ENCODE measurements around the gene CCDC80. TPM values are rescaled to one million over a fixed set of nuclear protein-coding genes. Genes with fewer than 3 reads are reported as not detected.

CCDC80 gene
- total RNA-seq, 1 experiment from 2014 or later = 1.1 TPM

- H3K9me3 Mint-ChIP-seq (ENCODE audit: low read depth, unreplicated experiment) = no peaks in the 10 kb centered on the region
- peaks cover 10% of the 10 kb centered on the region for H3K4me1 Mint-ChIP-seq (ENCODE audit: low read depth, unreplicated experiment)
- intact Hi-C loops (cut with micrococcal nuclease; ENCODE audit: unreplicated experiment) = no loop called here
- CTCF ChIA-PET = interaction anchor here (0.5 kb wide), 1 partner anchor 38 kb away, joined by 3 read pairs; no protein-coding TSS in a partner anchor
- no TSS peak for BruUV-seq (replicated peaks)
- DNase-seq = no peak
- no peak overlapping the region for H3K27ac Mint-ChIP-seq (ENCODE audit: unreplicated experiment)
- TF ChIP-seq, protein P1, sequence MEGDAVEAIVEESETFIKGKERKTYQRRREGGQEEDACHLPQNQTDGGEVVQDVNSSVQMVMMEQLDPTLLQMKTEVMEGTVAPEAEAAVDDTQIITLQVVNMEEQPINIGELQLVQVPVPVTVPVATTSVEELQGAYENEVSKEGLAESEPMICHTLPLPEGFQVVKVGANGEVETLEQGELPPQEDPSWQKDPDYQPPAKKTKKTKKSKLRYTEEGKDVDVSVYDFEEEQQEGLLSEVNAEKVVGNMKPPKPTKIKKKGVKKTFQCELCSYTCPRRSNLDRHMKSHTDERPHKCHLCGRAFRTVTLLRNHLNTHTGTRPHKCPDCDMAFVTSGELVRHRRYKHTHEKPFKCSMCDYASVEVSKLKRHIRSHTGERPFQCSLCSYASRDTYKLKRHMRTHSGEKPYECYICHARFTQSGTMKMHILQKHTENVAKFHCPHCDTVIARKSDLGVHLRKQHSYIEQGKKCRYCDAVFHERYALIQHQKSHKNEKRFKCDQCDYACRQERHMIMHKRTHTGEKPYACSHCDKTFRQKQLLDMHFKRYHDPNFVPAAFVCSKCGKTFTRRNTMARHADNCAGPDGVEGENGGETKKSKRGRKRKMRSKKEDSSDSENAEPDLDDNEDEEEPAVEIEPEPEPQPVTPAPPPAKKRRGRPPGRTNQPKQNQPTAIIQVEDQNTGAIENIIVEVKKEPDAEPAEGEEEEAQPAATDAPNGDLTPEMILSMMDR (IDR thresholded peaks at IDR 0.05; ENCODE audit: unreplicated experiment) = no peak
- no peaks in the 10 kb centered on the region for H3K36me3 Mint-ChIP-seq (ENCODE audit: insufficient read depth, unreplicated experiment)
- H3K27me3 Mint-ChIP-seq (ENCODE audit: unreplicated experiment) = no peaks in the 10 kb centered on the region
- no peak overlapping the region for H3K4me3 Mint-ChIP-seq (ENCODE audit: low read depth, unreplicated experiment)
Observed at GRCh38 chr3:112685420-112685819, 44.5 kb upstream of the CCDC80 start.

DNA sequence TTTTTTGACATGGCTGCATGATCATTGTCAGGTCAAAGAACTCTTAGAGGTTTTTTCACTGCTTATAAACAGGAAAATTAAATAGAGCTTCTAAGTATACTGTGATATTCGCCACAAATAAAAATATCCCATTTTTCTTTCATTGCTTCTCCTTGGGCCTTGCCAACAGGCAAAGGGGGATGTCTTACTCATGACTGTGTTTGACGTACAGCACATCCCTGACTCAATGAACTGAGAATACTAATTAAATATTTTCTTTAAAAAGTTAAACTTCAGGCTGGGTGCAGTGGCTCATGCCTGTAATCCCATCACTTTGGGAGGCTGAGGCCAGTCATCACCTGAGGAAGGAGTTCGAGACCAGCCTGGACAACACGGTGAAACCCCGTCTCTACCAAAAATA is 41.4 kb upstream of the CCDC80 start:
- TF ChIP-seq, protein P1 (IDR thresholded peaks at IDR 0.05; ENCODE audit: unreplicated experiment) = no peak
- intact Hi-C loops (cut with micrococcal nuclease; ENCODE audit: unreplicated experiment) = no loop called here
- no peak overlapping the region for H3K4me3 Mint-ChIP-seq (ENCODE audit: low read depth, unreplicated experiment)
- peaks cover 4% of the 10 kb centered on the region for H3K36me3 Mint-ChIP-seq (ENCODE audit: insufficient read depth, unreplicated experiment)
- CTCF ChIA-PET = interaction anchor here (0.6 to 1.0 kb wide), 3 partner anchors 92 to 365 kb away, joined by 3 to 4 read pairs (median 3); no protein-coding TSS in a partner anchor
- peaks cover under 1% of the 10 kb centered on the region for H3K4me1 Mint-ChIP-seq (ENCODE audit: low read depth, unreplicated experiment)
- H3K9me3 Mint-ChIP-seq (ENCODE audit: low read depth, unreplicated experiment) = no peaks in the 10 kb centered on the region
- H3K27ac Mint-ChIP-seq (ENCODE audit: unreplicated experiment) = no peak overlapping the region
- BruUV-seq (replicated peaks) = no TSS peak
- DNase-seq = no peak
- H3K27me3 Mint-ChIP-seq (ENCODE audit: unreplicated experiment) = no peaks in the 10 kb centered on the region

DNA sequence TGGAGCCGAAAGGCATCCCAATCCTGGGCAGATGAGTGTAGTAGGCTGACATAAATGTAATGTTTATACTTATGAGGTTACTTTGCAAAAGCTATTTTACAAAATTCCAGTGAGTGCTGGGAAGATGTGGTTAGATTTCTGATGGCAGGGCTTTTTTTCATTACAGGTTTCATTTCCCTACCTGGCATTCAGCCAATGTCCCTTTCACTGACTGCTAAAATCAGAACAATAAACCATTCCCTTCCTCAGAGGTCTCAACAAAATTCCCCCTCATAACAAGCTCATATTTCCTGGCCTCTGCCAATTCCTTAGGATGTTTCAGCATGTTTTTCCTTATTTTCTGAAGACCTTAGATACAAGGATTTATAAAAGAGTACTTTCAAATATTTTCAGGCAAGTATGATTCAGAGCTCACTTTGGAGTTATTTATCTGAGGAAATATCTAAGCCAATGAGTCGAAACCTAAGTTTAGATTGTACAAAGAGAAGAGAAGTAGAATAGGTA is 40.9 kb upstream of the CCDC80 start:
- Mint-ChIP-seq H3K4me1 (ENCODE audit: low read depth, unreplicated experiment) (peaks cover 5% of the 10 kb centered on the region), H3K36me3 (ENCODE audit: insufficient read depth, unreplicated experiment) (peaks cover 4% of the 10 kb centered on the region), H3K4me3 (ENCODE audit: low read depth, unreplicated experiment) (no peak overlapping the region), H3K27ac (ENCODE audit: unreplicated experiment) (no peak overlapping the region), H3K27me3 (ENCODE audit: unreplicated experiment) (no peaks in the 10 kb centered on the region), H3K9me3 (ENCODE audit: low read depth, unreplicated experiment) (no peaks in the 10 kb centered on the region)
- CTCF ChIA-PET = interaction anchor here (0.6 to 1.0 kb wide), 3 partner anchors 92 to 365 kb away, joined by 3 to 4 read pairs (median 3); no protein-coding TSS in a partner anchor
- BruUV-seq (replicated peaks) = no TSS peak
- TF ChIP-seq, protein P1 (IDR thresholded peaks at IDR 0.05; ENCODE audit: unreplicated experiment) = no peak
- DNase-seq = no peak
- intact Hi-C loops (cut with micrococcal nuclease; ENCODE audit: unreplicated experiment) = no loop called here

DNA sequence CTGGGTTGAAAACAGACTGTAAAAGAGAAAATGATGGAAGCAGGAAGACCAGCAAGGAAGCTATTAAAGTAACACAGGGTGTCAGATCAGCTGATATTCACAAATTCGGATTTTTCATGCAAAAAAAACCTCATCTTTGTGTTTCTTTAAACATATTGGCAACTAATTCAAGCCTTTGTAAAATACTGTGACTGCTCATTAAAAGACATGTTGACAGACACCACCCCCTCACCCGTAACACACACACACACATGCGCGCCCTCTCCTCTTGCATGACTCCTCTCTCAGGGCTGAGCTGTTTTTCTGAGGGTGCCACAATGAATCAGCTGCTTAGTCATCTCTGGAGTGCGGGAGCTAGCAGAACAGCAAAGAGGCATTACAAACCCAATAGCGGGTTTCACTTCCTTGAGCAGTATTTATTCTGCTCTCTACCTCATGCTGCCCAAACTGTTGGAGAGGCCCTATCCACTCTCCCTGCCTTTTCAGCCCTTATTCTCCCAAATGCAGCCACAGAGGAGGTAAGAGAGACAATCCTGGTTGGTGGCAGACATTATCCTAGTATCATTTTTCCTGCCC is 35.8 kb upstream of the CCDC80 start:
- Mint-ChIP-seq H3K4me3 (ENCODE audit: low read depth, unreplicated experiment) (no peak overlapping the region), H3K9me3 (ENCODE audit: low read depth, unreplicated experiment) (no peaks in the 10 kb centered on the region), H3K27me3 (ENCODE audit: unreplicated experiment) (no peaks in the 10 kb centered on the region), H3K4me1 (ENCODE audit: low read depth, unreplicated experiment) (peaks cover 33% of the 10 kb centered on the region), H3K36me3 (ENCODE audit: insufficient read depth, unreplicated experiment) (peaks cover 4% of the 10 kb centered on the region), H3K27ac (ENCODE audit: unreplicated experiment) (peak overlapping the region; percentile 57)
- DNase-seq = peak; percentile 72
- TF ChIP-seq, protein P1 (IDR thresholded peaks at IDR 0.05; ENCODE audit: unreplicated experiment) = no peak
- intact Hi-C loops (cut with micrococcal nuclease; ENCODE audit: unreplicated experiment) = no loop called here
- CTCF ChIA-PET = interaction anchor here (1.0 to 1.5 kb wide), 2 partner anchors 34 to 58 kb away, joined by 3 to 6 read pairs; no protein-coding TSS in a partner anchor
- BruUV-seq (replicated peaks) = no TSS peak

All from Calu3 (cell line).